Activated gamma-delta T cell treated with anti-CD3 and anti-CD28 coated beads, Interleukin-2, amount 50 U/mL, for 16 hours (primary cell): Measurements from ENCODE around the gene CHRNA4.
A peak's percentile ranks its signal among the peaks of the same experiment; 100 is the strongest.
"Not testable (repeated sequence)": the region's sequence is repeated elsewhere in the genome, so short reads cannot be mapped to it uniquely, and the experiment has no call there.

Source experiments
- DNase-seq: peaks from one replicate; pipeline ENCODE4 v3.0.0-alpha.2; 2020; ENCODE audit warnings: low read depth

Gene CHRNA4

DNA sequence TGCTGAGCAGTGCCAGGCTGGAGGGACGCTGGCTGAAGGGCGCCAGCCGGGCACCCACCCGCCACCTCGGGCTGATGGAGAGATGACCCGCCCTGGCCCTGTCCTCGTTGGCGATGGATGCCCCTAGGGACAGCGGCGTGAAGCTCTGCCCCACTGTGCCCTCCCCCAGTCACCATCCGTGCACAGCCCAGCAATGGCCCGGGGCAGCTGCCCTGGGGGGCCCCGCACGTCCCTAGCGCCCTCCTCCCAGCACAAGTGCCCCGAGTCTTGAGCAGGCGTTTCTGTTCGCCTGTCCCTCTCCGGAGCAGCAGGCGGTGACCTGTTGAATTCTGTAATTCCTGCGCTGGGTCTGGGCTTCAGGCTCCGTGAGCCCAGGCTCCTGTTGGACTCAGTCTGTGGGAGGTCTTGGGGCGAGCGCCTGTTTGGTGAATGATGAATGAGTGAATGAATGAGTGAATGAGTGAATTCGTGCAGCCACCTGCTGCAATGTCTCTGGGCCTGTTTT, 36.8 kb upstream of the CHRNA4 start:
- no peak for DNase-seq

DNA sequence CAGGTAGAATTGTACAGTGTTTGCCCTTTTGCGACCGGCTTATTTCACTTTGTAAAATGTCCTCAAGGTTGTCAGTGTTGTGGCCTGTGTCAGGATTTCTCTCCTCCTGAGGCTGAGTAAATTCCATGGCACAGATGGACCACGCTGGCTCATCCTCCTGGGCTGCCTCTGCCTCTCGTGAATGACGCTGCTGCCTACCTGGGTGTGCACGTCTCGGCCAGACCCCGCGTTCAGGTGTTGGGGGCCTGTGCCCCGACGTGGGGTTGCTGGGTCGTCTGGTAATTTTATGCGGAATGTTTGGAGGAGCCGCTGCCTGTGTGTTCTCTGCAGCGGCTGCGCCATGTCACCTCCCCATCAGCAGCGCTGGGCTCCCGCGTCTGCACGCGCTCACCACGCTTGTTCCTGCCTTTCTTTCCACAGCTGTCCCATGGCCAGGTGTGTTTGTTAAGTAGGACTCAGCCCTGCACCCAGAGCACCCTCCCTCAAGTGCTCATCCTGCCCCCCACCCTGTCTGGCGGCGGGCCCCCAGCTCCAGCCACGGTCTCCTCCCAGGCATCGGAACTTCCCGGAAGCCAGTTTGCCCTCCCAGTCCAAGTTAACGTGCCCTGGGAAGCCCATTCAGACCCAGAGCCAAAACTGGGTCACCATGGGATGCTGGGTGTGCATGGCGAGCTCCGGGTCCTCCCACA, 36.1 kb upstream of the CHRNA4 start:
- no peak for DNase-seq

DNA sequence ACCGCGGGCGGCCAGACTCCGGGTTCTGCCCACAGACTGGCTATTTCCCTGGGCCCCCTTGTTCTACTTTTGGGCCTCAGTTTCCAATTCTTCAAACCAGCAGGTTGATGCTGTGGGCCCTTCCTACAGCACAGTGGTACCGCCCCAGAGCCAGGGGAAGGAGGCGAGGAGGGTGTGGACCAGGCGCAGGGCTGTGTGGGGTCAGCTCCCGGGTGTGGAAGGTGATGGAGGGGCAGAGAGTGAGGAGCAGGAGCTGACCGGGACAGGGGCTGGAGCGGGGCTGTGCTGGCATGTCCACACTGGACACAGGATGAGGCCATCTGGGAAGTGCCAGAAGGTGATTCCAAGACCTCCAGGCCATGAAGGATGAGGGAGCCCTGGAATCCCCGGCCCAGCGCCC, 35.2 kb upstream of the CHRNA4 start:
- DNase-seq, result no peak

DNA sequence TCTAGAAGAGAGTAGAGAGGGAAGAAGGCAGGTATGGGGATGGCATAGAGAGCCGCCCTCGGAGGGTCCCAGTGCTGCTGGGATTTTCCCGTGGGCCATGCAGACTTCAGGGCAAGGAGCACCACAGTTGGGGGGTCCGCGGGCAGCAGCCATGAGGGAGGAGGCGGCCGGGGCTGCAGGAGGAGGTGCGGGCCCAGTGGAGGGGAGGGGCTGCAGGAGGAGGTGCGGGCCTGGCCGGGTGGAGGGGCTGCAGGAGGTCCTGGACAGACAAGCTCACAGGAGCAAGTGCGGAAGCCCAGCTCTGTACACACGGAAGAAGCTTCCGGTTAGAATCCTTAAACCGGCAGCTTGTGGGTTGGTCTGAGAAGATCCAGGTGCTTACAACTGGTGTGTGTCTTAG, 34.6 kb upstream of the CHRNA4 start:
- no peak for DNase-seq

DNA sequence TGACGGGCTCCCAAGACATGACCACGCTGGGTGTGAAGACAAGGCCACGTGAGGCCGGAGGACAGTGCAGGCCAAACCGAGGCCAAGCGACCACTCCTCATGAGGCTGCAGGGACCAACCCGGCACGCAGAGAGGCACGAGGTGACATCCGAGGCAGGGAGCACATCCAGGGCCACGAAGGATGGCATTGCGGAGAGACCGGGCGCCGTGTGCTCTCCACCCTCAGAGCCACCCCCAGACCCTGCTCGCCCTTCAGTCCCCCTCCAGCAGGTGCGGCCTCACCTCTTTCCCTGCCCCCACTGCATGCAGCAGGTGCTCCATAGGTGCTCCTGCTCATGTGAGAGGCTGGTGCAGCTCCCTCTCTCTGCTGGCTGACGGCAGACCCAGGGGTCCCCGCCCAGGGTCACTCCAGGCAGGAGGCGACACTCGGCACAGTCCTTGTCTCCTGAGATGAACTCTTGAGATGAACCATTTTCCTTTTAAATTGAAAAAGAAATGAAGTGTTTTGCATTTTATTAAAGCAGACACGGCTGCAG, 33.8 kb upstream of the CHRNA4 start:
- DNase-seq, result no peak

DNA sequence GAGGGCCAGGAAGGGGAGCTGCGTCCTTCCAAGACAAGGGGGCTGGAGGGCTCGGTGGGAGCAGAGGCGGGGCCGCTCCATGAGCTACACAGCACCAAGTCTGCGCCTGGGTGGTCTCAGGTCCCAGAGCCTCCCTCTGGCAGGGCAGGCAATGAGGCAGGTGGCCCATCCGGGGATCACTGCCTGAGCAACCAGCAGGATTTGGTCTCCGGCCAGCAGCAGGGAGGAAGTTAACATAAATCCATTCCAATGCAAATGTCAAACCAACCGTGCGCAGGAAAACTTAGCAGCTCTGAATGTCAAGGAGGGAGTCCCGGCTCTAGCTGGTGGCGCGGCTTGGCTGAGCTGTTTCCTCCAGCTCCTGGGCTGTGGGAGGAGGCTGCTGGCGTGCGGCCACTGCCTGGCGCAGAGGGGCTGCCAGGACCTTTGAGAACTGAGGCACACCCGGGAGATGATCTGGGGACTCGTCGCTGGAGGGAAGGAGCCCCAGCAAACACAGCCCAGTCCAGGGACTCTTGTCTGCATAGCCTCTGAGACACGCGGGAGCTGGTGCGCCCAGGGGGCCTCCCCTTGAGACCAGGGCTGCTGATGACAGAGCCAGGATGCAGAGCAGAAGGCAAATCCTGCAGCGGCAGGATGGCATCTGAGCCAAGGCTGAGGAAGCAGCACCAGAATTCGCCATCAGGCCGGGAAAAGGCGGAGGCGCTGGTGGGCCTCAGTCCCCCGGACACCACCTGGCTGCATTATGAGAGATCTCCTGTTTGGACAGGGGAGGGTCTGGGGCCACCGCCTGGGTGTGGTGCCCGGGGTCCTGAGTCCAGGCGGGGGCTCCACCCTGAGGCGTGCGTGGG, 33.1 kb upstream of the CHRNA4 start:
- no peak for DNase-seq

DNA sequence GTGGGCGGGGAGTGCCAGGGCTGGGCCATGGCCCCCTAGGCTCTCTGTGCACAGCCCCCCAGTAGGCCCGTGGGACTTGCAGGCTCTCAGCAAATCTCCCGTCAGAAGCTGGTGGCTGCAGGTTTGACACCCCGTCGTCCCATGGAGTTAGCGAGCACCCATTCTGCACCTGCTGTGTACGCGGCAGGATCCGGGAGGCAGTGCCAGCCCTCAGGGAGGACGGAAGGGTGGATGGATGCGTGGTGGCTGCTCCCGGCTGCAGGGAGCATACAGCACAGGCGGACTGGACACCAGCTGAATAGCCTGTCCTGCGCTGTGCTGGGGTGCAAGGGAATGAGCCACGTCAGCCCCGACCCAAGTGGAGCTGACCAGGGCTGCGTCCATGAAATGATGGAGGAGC, 32.4 kb upstream of the CHRNA4 start:
- DNase-seq, result no peak

DNA sequence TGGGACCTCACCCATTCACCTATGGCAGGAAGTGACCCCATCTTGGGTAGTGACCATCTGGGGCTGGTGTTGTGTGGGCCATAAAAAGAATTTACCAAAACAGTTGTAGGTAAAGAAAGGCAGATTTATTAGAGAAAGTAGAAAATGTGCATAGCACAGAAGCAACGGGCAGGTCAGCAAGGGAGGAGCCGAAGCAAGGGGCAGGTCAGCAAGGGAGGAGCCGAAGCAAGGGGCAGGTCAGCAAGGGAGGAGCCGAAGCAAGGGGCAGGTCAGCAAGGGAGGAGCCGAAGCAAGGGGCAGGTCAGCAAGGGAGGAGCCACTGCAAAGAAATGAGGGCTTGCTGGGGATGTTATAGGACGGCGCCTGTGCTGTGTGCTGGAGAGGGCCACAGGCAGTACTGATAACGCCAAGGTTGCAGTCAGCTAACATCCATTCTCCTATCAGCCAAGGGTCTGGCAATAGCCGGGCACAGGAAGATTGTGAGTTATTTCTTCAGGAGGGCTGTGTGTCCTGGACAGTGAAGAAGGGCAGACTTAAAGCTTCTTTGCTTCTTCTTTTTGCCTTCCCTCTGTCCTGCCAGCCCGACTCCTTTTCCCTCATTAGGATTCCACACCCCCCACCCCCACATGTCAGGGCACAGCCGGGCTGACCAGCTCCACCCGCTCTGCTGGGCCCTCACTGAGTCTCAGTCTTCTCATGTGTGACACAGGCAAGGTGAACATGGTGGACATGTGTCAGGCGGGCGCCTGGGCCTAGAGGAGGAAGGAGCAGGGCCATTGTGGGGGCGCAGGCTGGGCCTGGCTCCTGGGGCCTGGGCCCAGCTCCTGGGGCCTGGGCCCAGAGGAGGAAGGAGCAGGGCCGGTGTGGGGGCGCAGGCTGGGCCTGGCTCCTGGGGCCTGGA, 31.6 kb upstream of the CHRNA4 start:
- DNase-seq, result no peak

DNA sequence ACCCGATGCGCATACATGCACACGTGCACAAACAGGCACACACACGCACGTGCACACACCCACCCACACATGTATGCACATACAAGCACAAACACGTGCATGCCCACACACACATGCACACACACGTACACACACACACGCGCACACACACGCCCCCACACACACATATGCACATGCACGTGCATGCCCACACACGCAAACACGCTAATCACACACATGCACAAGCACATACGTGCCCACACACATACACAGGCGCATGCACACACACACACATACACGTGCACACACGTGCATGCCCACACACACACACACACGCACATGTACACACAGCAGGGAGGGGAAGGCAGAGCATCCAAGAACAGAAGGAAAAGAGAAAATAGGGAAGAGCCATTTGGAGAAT, 26.8 kb upstream of the CHRNA4 start:
- DNase-seq, result no peak

DNA sequence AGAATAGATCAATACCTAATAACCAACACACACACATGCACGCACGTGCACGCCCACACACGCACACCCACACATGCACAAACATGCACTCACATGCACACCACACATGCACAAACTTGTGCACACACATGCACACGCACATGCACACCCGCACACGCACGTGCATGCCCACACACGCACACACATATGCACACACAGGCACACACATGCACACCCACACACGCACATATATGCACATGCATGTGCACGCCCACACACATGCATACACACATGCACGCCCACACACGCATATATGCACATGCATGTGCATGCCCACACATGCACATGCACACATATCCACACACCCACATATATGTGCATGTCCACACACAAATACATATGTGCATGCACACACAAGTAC, 26.2 kb upstream of the CHRNA4 start:
- no peak for DNase-seq

DNA sequence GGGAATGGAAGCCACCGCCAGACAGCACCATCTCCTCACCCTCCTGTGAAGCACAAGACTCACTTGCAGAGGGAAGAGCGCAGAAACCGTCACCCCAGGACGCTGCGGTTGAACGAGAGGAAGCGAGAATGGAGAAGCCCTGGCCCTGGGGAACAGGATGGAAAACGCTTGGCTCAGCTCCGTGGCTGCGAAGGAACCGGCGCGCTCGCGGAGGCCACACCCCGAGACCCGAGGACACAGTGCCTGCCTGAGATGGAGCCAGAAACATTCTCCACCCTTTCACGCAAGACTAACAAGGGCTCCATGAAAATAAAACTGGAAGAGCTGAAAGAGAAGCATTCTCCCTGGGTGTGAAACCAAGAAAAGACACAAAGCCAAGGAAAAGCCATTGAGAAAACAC, 25.3 kb upstream of the CHRNA4 start:
- no peak for DNase-seq

DNA sequence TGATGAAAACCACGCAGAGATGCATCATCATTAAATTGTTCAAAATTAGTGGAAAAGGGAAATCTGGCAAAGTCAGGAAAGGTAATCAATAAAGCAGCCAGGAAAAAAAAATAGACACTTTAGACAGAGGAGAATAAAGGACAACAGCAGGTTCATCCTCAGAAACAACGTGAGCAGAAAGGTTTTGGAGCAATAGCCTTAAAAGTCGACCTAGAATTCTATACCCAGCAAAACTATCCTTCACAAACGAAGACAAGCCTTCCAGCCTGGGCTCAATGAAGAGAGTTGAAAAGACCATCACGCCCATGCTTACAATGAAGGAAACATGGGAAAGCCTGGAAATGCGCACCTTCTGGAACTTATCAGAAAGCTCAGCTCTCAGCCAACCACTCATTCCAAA, 24.7 kb upstream of the CHRNA4 start:
- no peak for DNase-seq

DNA sequence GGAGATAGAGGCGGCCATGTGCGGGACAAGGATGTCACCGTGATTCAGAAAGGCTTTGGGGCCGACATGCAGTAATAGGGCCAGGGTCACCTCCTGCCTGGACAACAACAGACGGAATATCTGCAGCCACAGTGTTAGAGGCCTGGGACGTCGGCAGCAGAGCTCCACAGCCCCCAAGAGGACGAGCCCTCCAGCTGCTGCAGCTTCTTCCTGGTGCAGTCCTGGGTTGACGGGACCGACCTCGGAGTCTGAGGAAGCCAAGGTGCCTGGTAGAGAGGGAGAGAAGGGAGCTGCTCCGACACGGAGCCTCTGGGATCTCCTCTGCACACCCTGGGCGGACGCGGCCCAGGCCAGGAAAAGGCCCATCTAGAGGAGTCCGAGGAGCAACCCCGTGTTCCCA, 23.2 kb upstream of the CHRNA4 start:
- DNase-seq, result no peak

DNA sequence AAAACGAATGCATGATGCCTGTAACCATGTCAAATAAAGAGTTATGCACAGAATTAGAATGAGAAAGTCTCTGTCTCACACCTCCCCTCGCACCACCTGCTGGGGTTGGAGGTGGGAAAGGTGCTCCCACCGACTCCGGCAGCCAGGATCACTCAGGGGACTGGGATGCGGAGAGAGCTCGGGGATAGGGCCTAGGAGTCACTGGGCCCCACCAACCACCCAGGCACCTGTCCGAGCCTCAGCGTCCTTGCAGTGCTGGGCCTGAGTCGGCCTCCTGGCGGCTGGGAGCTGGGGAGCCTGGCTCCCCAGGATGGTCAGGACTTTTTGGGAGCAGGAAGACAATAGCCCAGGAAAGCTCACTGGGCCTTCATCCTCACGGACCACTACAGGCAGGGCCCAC, 22.4 kb upstream of the CHRNA4 start:
- DNase-seq, result no peak

DNA sequence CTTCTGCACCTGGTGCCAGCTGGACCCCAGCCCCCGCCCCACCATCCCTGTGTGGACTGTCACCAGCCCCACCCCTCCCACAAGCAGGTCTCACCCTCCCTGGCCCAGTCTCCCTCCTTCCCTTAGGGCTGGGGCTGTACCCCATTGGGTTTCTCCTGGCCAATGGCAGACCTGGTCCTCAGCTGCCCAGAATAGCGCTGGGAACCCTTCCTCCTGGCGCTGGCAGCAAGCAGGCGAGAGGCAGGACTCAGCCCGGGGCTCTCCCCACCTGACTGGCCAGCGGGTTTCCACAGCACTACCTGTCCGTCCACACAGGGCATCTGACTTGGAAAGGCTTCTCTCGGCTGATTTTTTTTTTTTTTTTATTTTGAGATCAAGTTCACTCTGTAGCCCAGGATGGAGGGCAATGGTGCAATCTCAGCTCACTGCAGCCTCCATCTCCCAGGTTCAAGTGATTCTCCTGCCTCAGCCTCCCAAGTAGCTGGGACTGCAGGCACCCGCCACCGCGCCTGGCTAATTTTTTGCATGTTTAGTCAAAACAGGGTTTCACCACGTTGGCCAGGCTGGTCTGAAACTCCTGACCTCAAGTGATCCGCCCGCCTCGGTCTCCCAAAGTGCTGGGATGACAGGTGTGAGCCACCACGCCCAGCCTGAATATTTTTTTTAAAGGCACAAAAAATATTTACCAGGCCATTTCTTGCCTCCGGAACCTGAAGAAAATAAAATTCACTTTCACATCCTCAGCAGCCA, 21.6 kb upstream of the CHRNA4 start:
- no peak for DNase-seq

DNA sequence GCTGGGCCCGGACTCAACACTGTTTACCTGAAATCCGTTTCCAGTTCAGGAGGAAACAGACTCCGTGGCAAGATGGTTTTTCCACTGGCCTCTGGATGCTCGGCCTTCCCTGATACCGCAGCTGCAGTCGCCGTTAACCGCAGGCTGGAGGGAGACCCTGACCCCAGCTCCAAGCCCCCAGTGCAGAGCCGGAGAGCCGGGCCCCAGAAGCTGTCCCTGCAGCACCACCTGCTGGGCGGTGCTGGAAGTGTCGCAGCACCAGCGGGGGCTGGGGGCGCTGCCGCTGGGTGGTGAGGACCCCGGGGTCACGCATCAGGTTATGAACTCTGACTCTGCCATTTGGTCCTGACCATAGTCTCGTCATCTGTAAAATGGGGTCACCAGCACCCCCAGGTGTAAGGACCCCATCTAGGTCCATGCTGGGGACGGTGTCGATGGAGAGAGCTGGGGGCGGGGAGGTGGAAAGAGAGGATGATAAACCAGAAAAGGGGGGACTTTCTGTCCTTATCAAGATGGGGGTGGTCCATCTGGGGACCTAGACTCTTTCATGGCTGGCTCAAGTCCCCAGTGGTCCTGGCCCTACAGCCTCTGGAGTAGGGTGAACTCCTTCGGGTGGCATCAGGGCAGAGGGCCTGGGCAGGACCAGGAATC, 20.8 kb upstream of the CHRNA4 start:
- DNase-seq, result peak; percentile 9

DNA sequence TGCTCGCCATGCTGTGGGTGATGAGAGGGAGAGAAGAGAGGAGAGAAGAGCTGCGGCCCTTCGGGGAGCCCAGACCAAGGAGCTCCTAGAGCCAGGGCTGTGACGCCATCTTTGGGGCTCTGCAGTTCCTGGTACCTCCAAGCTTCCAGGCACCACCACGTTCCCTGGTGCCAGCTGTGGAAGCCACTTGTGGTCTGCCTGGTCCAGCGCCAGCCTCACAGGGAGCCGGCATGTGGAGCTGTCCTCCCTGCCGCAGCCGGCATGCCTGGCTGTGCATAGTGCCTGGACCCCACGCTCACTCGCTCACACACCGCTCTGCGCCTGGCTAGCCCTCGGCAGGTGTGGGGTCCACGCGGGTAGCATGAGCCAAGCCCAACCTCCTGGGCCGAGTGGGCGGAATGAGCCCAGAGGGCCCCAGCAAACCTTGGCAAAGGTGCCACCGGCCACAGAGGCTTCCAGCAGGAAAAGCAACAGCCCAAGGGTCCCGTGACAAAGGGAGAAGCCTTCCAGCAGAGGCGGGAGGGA, 19.3 kb upstream of the CHRNA4 start:
- DNase-seq, result no peak

DNA sequence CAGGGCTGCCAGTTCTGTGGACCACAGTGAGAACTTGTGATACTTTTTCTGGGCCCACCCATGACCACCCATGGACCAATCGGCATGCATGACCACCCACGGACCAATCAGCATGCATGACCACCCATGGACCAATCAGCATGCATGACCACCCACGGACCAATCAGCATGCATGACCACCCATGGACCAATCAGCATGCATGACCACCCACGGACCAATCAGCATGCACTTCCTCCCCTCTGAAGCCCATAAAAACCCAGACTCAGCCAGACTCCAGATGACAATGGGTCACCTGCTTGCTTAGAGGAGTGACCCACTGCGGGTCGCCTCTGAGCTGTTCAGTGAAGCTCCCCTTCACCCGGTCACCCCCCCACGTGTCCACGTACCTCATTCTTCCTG, 18.7 kb upstream of the CHRNA4 start:
- not testable (repeated sequence) for DNase-seq

DNA sequence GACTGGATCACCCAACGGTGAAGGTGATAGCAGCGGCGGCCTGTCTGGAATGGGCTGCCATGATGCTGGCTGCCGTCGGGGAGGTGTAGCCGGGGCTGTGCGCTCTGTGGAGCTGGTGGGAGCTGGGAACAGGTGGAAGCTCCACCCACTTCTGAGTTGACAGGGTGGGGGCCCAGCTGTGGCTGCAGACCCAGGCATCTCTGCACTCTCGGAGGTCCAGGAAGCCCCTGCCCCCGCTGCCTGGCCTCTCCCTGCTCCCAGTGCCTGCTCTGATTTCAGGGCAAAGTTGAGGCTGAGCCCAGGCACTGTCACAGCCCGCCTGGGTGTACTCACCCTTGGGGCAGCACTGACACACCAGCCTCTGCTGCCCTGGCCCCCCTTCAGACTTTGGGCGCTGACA, 18.1 kb upstream of the CHRNA4 start:
- DNase-seq, result no peak

DNA sequence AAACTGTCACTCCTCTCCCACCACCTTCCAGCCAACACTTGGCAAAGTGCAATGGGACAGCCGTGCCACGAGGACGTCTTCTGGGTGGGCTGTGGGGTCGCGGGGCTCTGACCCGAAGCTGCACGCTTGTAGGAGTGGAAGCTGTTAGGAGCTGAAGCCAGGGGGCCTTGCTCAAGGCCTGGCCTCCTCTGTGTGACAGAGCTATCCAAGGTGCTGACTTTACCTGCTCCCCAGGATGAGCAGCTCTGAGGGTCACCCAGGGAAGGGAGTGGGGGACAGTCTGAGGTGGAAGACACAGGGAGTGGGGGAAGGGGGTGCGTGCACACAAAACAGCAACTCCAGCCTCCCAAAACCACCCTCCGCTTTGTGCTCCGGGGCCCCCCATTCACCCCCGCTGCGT, 17.5 kb upstream of the CHRNA4 start:
- DNase-seq, result no peak

DNA sequence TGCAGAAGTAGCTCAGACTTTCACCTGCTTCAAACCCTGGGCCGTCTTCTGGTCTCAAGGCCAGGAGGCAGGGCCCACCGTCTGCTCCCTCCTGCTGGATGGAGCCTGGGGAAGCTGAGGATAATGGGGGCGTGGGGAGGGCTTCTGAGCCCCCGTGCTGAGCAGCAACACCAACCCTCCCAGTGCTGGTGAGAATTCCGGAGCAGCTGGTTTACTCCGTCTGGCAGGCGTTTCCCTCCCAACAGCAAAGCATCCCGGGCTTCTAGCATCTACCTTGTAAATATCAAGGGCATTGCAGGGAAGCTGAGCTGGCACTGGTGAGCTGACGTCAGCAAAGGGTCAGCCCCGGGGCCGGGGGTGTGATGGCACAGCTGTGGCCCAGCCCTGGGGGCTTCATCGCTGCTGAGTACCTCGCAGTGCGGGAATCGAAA, 16.8 kb upstream of the CHRNA4 start:
- DNase-seq, result no peak
